ENCODE data around the gene IMMP2L. TPM values are rescaled to one million over a fixed set of nuclear protein-coding genes. Genes with fewer than 3 reads are reported as not detected.

Gene IMMP2L
- total RNA-seq, 1 donor from 2014 or later, result 11.9 TPM

DNA sequence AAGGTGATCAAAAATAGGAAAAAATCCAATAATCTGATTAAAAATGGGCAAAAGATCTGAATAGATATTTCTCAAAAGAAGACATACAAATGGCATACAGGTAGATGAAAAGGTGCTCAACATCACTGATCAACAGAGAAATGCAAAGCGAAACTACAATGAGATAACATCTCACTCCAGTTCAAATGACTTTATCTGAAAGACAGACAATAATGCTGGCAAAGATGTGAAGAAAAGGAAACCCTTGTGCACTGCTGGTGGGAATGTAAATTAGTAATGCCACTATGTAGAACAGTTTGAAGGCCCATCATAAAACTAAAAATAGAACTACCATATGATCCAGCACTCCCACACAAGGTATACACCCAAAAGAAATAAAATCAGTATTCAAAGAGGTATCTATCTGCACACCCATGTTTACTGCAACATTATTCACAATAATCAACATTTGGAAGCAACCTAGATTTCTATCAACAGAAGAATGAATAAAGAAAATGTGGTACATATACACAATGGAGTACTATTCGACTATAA lies 386.3 kb downstream of the IMMP2L start:
- TF ChIP-seq, protein P1, sequence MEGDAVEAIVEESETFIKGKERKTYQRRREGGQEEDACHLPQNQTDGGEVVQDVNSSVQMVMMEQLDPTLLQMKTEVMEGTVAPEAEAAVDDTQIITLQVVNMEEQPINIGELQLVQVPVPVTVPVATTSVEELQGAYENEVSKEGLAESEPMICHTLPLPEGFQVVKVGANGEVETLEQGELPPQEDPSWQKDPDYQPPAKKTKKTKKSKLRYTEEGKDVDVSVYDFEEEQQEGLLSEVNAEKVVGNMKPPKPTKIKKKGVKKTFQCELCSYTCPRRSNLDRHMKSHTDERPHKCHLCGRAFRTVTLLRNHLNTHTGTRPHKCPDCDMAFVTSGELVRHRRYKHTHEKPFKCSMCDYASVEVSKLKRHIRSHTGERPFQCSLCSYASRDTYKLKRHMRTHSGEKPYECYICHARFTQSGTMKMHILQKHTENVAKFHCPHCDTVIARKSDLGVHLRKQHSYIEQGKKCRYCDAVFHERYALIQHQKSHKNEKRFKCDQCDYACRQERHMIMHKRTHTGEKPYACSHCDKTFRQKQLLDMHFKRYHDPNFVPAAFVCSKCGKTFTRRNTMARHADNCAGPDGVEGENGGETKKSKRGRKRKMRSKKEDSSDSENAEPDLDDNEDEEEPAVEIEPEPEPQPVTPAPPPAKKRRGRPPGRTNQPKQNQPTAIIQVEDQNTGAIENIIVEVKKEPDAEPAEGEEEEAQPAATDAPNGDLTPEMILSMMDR (conservative IDR thresholded peaks at IDR 0.05), result no peak
- Mint-ChIP-seq H3K36me3 (ENCODE audit: low read depth) (peaks cover 3% of the 10 kb centered on the region), H3K27me3 (ENCODE audit: low read depth) (no peaks in the 10 kb centered on the region), H3K4me1 (no peaks in the 10 kb centered on the region), H3K4me3 (no peak overlapping the region), H3K9me3 (peaks cover 2% of the 10 kb centered on the region), H3K27ac (ENCODE audit: unreplicated experiment) (no peak overlapping the region)
- DNase-seq (ENCODE audit: low read depth, low spot score), result no peak

DNA sequence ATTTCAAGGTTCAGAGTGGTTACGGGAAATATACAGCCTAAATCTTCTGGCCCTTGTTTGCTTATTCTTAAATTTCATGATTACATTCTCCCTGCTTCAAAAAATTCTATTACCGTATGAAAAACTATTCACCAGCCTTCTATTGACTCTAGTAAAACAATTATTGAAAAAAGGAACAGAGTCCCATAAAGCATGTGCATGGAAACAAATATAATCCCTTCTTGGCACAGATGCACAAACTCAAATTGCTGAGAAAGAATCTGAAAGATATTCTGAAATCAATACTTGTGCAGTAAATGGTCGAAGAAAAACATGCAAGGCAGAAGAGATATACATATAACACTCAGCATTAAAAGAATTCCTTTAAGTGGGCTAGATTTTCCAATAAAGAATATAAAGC lies 387.8 kb downstream of the IMMP2L start:
- no peak overlapping the region for H3K27ac Mint-ChIP-seq (ENCODE audit: unreplicated experiment)

DNA sequence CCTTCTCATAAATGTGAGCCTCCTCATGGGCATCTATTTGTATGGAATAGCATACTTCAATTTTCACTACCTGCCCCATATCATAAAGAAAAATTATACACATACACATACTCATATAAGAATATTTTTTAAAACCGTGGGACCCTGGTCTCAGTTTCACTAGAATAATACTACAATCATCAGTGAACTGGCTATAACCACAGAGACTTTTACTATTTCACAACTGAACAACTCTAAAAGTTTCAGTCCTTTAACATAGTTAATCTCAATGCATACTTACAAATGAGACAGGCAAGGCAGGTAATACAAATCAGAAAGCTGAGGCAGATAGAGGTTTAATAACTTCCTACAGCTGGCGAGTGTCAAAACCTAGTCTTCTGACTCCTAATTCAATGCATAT lies 388.3 kb downstream of the IMMP2L start:
- Mint-ChIP-seq H3K27me3 (ENCODE audit: low read depth) (no peaks in the 10 kb centered on the region), H3K9me3 (peaks cover 2% of the 10 kb centered on the region), H3K27ac (ENCODE audit: unreplicated experiment) (no peak overlapping the region), H3K4me1 (no peaks in the 10 kb centered on the region), H3K36me3 (ENCODE audit: low read depth) (peaks cover 3% of the 10 kb centered on the region), H3K4me3 (no peak overlapping the region)
- TF ChIP-seq, protein P1 (conservative IDR thresholded peaks at IDR 0.05), result no peak
- no peak for DNase-seq (ENCODE audit: low read depth, low spot score)

More for the DNA sequence above, 387.8 kb downstream of the IMMP2L start:
- no peak overlapping the region for H3K4me3 Mint-ChIP-seq
- peaks cover 3% of the 10 kb centered on the region for H3K36me3 Mint-ChIP-seq (ENCODE audit: low read depth)
- TF ChIP-seq, protein P1 (conservative IDR thresholded peaks at IDR 0.05), result no peak
- no peaks in the 10 kb centered on the region for H3K4me1 Mint-ChIP-seq
- H3K9me3 Mint-ChIP-seq, result peaks cover 2% of the 10 kb centered on the region
- no peak for DNase-seq (ENCODE audit: low read depth, low spot score)
- H3K27me3 Mint-ChIP-seq (ENCODE audit: low read depth), result no peaks in the 10 kb centered on the region

GRCh38 chr7:111173528-111173927 lies 388.8 kb downstream of the IMMP2L start:
- H3K4me1 Mint-ChIP-seq, result no peaks in the 10 kb centered on the region
- H3K27me3 Mint-ChIP-seq (ENCODE audit: low read depth), result no peaks in the 10 kb centered on the region
- no peak overlapping the region for H3K27ac Mint-ChIP-seq (ENCODE audit: unreplicated experiment)
- H3K4me3 Mint-ChIP-seq, result no peak overlapping the region
- no peak for DNase-seq (ENCODE audit: low read depth, low spot score)
- peaks cover under 1% of the 10 kb centered on the region for H3K36me3 Mint-ChIP-seq (ENCODE audit: low read depth)
- TF ChIP-seq, protein P1 (conservative IDR thresholded peaks at IDR 0.05), result no peak
- peaks cover 2% of the 10 kb centered on the region for H3K9me3 Mint-ChIP-seq

DNA sequence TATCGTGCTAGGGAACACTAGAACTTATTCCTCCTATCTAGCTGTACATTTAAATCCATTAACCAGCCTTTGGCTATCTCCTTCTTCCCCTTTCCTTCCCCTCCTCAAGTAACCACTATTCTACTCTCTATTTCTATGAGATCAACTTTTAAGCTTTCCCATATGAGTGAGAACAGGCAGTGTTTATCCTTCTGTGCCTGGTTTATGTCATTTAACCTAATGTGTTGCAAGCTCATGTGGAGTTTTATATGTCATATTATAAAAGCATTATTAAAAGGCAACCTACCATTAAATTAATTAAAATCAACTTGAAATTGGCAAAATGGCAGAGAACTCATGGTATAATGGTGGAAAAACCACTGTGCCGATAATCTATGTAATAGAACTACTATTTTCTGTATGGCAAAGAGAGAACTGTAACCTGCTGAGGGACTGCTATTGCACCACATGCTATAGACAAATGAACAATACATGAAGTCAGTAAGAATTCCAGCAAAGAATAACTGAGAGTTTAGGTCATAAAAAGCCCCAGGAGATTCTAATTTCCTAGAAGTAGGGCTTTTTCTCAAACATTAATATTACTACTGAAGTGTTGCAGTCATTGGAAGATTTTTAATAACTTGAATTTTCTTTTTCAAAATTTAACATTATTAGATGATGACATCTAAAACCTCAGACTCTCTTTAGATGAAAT lies 389.6 kb downstream of the IMMP2L start:
- peaks cover 2% of the 10 kb centered on the region for H3K9me3 Mint-ChIP-seq
- TF ChIP-seq, protein P1 (conservative IDR thresholded peaks at IDR 0.05), result no peak
- no peak overlapping the region for H3K27ac Mint-ChIP-seq (ENCODE audit: unreplicated experiment)
- no peak overlapping the region for H3K4me3 Mint-ChIP-seq
- H3K36me3 Mint-ChIP-seq (ENCODE audit: low read depth), result no peaks in the 10 kb centered on the region
- no peaks in the 10 kb centered on the region for H3K4me1 Mint-ChIP-seq
- no peaks in the 10 kb centered on the region for H3K27me3 Mint-ChIP-seq (ENCODE audit: low read depth)
- no peak for DNase-seq (ENCODE audit: low read depth, low spot score)
